Measurements from ENCODE around the gene SLC30A4. TPM values are rescaled to one million over a fixed set of nuclear protein-coding genes. Genes with fewer than 3 reads are reported as not detected.

SLC30A4 gene
- total RNA-seq, 1 experiment from 2014 or later = 1.3 TPM

DNA sequence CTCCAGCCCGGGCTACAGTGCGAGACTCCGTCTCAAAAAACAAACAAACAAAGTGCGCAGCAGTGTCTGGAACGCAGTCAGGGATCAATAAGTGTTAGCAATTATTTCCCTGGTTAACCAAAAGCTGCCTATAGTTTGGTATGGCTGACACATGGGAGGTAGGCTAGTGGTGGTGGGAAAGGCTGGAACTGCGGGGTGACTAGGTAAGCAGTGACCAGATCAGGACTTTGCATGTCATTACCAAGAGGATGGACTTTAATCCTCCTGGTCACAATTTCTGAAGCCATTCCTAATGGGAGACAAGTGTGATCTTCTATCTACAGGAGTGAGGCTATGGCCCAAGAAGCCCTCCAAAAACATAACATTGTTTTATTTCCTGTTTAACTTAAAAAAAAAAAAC, 47.8 kb downstream of the SLC30A4 start:
- Histone ChIP-seq H3K4me3 (ENCODE audit: low read length) (no peak overlapping the region), H3K27ac (ENCODE audit: low read length) (no peak overlapping the region), H3K4me2 (ENCODE audit: low read length) (no peak overlapping the region), H3K9me3 (ENCODE audit: low read length) (no peaks in the 10 kb centered on the region), H3F3A (ENCODE audit: low read length, unreplicated experiment) (no peaks in the 10 kb centered on the region), H4K20me1 (ENCODE audit: low read length) (no peaks in the 10 kb centered on the region), H3K27me3 (ENCODE audit: low read length) (no peaks in the 10 kb centered on the region), H3K79me2 (ENCODE audit: low read length) (no peaks in the 10 kb centered on the region), H3K9me2 (replicated peaks; ENCODE audit: low read length) (no peaks in the 10 kb centered on the region), H3K36me3 (ENCODE audit: low read depth, low read length) (no peaks in the 10 kb centered on the region), H3K9ac (ENCODE audit: low read length) (no peak overlapping the region), H2AFZ (ENCODE audit: low read length) (no peak overlapping the region), H3K4me1 (ENCODE audit: insufficient read depth, low read length) (no peaks in the 10 kb centered on the region)
- DNase-seq = no peak
- ATAC-seq = no peak
- no TSS peak for BruUV-seq (replicated peaks)
- intact Hi-C loops (cut with micrococcal nuclease) = no loop called here
- TF ChIP-seq EZH2 (IDR thresholded peaks at IDR 0.05; ENCODE audit: low read length, unreplicated experiment) = no peak
- TF ChIP-seq, protein P1, sequence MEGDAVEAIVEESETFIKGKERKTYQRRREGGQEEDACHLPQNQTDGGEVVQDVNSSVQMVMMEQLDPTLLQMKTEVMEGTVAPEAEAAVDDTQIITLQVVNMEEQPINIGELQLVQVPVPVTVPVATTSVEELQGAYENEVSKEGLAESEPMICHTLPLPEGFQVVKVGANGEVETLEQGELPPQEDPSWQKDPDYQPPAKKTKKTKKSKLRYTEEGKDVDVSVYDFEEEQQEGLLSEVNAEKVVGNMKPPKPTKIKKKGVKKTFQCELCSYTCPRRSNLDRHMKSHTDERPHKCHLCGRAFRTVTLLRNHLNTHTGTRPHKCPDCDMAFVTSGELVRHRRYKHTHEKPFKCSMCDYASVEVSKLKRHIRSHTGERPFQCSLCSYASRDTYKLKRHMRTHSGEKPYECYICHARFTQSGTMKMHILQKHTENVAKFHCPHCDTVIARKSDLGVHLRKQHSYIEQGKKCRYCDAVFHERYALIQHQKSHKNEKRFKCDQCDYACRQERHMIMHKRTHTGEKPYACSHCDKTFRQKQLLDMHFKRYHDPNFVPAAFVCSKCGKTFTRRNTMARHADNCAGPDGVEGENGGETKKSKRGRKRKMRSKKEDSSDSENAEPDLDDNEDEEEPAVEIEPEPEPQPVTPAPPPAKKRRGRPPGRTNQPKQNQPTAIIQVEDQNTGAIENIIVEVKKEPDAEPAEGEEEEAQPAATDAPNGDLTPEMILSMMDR (conservative IDR thresholded peaks at IDR 0.05; ENCODE audit: low read depth, low read length) = no peak
- TF ChIP-seq EZH2phosphoT487 (IDR thresholded peaks at IDR 0.05; ENCODE audit: borderline replicate concordance, low read length) = no peak
- CTCF ChIA-PET = no interaction called here
- POLR2A ChIA-PET (ENCODE audit: unreplicated experiment) = no interaction called here

DNA sequence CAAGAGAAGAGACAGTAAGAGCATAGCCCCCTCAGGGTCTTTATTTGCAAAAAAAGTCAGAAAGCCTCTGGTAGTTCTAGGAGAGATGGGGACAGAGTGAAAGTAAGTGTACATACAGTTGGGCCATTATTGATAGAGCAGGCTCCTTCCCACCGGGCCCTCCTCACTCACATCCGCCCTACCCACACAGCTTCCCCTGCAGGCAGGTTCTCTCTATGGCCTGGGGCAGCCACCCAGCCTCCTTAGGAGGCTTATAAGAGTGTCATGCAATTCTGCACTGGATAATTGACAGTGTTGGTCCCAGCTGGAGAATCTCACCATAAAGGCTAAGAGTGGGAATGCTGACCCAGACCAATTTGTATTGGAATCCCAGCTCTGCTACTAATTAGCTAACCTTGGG, 49.5 kb downstream of the SLC30A4 start:
- DNase-seq (no peak), ATAC-seq (no peak)
- no peaks in the 10 kb centered on the region for H3K9me2 ChIP-seq (replicated peaks; ENCODE audit: low read length)
- POLR2A ChIA-PET (ENCODE audit: unreplicated experiment) = no interaction called here
- no peaks in the 10 kb centered on the region for H4K20me1 ChIP-seq (ENCODE audit: low read length)
- H3K27me3 ChIP-seq (ENCODE audit: low read length) = no peaks in the 10 kb centered on the region
- no peaks in the 10 kb centered on the region for H3K79me2 ChIP-seq (ENCODE audit: low read length)
- H3K9ac ChIP-seq (ENCODE audit: low read length) = no peak overlapping the region
- no peaks in the 10 kb centered on the region for H3K36me3 ChIP-seq (ENCODE audit: low read depth, low read length)
- intact Hi-C loops (cut with micrococcal nuclease) = no loop called here
- no TSS peak for BruUV-seq (replicated peaks)
- H2AFZ ChIP-seq (ENCODE audit: low read length) = no peak overlapping the region
- no peak overlapping the region for H3K4me3 ChIP-seq (ENCODE audit: low read length)
- H3K27ac ChIP-seq (ENCODE audit: low read length) = no peak overlapping the region
- TF ChIP-seq EZH2phosphoT487 (IDR thresholded peaks at IDR 0.05; ENCODE audit: borderline replicate concordance, low read length) (no peak), EZH2 (IDR thresholded peaks at IDR 0.05; ENCODE audit: low read length, unreplicated experiment) (no peak)
- TF ChIP-seq, protein P1 (conservative IDR thresholded peaks at IDR 0.05; ENCODE audit: low read depth, low read length) = no peak
- no peak overlapping the region for H3K4me2 ChIP-seq (ENCODE audit: low read length)
- H3F3A ChIP-seq (ENCODE audit: low read length, unreplicated experiment) = no peaks in the 10 kb centered on the region
- no peaks in the 10 kb centered on the region for H3K4me1 ChIP-seq (ENCODE audit: insufficient read depth, low read length)
- H3K9me3 ChIP-seq (ENCODE audit: low read length) = no peaks in the 10 kb centered on the region
- CTCF ChIA-PET = no interaction called here

DNA sequence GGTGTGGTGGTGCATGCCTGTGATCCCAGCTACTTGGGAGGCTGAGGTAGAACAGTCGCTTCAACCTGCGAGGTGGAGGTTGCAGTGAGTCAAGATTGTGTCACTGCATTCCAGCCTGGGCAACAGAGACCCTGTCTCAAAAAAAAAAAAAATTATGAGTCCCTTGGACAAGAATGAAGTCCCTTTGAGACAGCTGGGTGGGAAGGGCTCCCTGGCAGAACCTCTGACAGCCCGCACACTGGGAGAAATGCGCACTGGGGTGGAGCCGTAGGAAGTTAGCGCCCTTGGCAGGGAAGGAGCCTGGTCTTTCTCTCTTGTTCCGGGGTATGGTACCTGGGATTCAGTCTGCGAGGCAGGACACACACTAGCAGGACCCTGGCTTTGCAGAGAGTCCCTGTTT, 51.4 kb downstream of the SLC30A4 start:
- Histone ChIP-seq H3K9ac (ENCODE audit: low read length) (no peak overlapping the region), H4K20me1 (ENCODE audit: low read length) (no peaks in the 10 kb centered on the region), H3K36me3 (ENCODE audit: low read depth, low read length) (no peaks in the 10 kb centered on the region), H3K79me2 (ENCODE audit: low read length) (no peaks in the 10 kb centered on the region), H3K9me3 (ENCODE audit: low read length) (no peaks in the 10 kb centered on the region), H3K4me1 (ENCODE audit: insufficient read depth, low read length) (no peaks in the 10 kb centered on the region), H3K27ac (ENCODE audit: low read length) (no peak overlapping the region), H3K4me2 (ENCODE audit: low read length) (no peak overlapping the region), H2AFZ (ENCODE audit: low read length) (no peak overlapping the region), H3F3A (ENCODE audit: low read length, unreplicated experiment) (no peaks in the 10 kb centered on the region), H3K27me3 (ENCODE audit: low read length) (no peaks in the 10 kb centered on the region), H3K4me3 (ENCODE audit: low read length) (no peak overlapping the region), H3K9me2 (replicated peaks; ENCODE audit: low read length) (no peaks in the 10 kb centered on the region)
- no peak for ATAC-seq
- TF ChIP-seq, protein P1 (conservative IDR thresholded peaks at IDR 0.05; ENCODE audit: low read depth, low read length) = no peak
- TF ChIP-seq EZH2phosphoT487 (IDR thresholded peaks at IDR 0.05; ENCODE audit: borderline replicate concordance, low read length) = no peak
- intact Hi-C loops (cut with micrococcal nuclease) = no loop called here
- no TSS peak for BruUV-seq (replicated peaks)
- POLR2A ChIA-PET (ENCODE audit: unreplicated experiment) = no interaction called here
- no peak for DNase-seq
- CTCF ChIA-PET = no interaction called here
